IPS-NIHi11 (cell line): ENCODE measurements around the gene CFL1.
"Not testable (repeated sequence)": the region's sequence is repeated elsewhere in the genome, so short reads cannot be mapped to it uniquely, and the experiment has no call there.

Experiments
- DNase-seq: peaks from one replicate; pipeline ENCODE4 v3.0.0; 2012; ENCODE audit warnings: mixed read lengths, low spot score

CFL1 gene

GRCh38 chr11:65832231-65832630 is 25.7 kb downstream of the CFL1 start:
- not testable (repeated sequence) for DNase-seq

DNA sequence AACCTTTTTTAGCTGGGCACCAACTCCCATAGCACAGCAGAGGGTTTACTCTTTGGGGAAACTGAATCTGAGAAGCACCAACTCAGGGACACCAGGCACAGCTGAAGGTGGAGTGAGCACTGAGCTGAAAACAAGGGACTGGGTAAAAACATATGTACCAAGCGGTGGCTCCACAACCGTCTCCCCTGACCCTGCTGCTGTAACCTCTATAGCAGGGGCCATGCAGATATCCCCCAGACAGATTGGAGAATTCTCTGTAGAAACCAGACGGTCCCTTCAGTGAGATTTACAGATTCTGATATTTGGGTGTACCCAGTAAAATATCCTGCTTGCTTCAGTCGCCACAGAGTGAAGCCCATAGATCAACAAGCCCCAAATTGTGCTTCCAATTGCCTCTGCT is 28.5 kb downstream of the CFL1 start:
- peak; percentile 9 for DNase-seq

GRCh38 chr11:65826984-65827735 is 30.8 kb downstream of the CFL1 start:
- peak; percentile 2 for DNase-seq

GRCh38 chr11:65822776-65823528 is 35.0 kb downstream of the CFL1 start:
- DNase-seq: no peak

GRCh38 chr11:65821107-65821506 is 36.9 kb downstream of the CFL1 start:
- peak; percentile 3 for DNase-seq

DNA sequence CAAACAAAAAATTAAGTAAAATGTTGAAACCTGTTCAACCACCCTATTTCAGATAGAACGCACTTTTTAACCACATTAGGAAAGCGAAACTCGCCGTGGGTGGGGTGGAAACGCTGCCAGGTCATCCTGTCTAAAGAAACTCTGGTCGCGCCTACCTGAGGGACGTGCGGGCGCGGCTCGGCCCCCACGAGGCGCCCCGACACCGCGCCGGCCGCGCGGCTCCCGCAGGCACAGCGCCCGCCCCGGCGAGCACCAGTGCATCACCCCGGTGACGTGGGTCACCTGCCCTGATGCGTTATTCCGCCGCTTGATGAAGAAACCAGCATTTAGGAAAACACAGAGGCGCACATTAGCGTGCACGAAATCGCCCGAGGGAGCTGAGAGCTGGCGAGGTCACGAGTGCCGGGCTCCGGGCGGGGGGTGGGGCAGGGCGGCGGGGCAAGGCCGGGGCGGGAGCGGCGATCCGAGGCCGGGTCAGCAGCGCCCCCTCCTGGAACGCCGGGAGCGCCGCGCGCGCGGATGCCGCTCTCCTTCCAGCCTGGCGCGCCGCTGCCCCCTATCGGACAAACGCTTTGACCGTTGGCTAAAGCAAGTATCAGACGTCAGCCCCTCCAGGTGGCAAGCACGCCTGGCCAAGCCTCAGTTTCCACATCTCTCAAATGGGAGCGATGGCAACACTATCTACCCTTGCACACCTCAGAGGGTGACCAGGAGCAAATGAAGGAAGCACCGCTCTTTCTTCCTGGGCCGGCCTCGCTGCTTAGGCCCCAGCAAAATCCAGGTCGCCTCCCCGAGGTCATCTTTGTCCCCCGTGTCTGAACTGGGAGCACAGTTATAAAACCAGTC is 39.9 kb downstream of the CFL1 start:
- DNase-seq: peak; percentile 99

GRCh38 chr11:65817312-65817834 is 40.6 kb downstream of the CFL1 start:
- no peak for DNase-seq

DNA sequence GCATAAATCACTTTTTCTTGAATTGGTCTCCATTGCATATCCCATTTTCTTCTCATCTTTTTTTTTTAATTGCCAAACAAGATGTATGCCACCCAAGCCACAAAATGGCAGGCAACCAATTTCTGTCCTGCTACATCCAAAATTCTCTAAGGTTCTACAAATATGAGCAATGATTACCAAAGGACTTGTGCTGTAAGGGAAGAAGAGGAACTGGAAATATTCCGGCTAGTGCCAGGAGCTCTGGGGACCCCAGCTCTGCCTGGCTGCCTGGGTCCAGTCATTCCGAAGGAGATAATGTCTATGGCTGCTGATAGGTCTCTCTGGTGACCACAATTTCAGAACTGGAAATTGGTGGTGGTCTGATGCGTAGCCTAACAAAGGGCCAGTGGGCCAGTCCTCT is 41.3 kb downstream of the CFL1 start:
- peak; percentile 1 for DNase-seq

- peak; percentile 1 for DNase-seq
Measured at GRCh38 chr11:65814986-65815565, 42.9 kb downstream of the CFL1 start.

DNA sequence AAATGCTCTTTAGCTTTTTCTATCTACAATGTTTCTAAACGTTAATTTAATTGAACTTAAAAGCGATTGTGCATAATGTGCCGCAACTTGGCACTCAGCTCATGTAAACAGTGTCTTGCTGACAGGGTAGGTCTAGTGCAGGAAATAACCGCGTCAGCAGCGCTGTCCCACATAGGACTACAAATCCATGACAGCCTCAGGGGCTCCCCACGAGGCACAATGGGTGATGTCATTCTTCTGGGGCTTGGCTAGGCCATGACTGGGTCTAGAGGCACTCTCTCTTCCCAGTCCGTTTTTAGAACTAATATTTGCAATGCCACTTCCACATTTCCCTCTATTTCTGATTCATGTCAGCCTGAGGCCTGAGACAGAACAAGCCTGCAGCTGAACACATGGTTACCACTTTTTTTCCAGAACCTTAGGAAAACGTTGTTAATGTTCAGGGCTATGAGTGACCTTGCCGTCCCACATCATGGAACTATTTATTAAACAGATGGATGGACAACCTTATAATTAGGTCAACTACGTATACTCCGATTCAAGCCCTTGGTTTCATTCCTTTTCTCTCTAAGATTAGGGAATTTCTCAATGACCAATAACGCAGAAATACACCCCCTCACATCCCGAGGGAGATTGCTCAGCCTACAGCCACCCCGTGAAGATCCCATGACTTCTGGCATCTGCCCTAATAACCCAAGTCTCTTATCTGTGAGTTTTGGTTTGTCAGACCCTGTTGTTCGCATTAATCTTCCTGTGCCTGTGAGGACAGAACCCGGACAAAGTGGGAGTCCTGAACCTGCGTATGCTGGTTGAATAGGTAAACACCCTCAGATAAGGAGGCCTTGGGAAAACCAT is 43.6 kb downstream of the CFL1 start:
- DNase-seq: peak; percentile 2

GRCh38 chr11:65811764-65812475 is 46.1 kb downstream of the CFL1 start:
- DNase-seq: no peak

- no peak for DNase-seq
Measured at GRCh38 chr11:65810046-65810868, 47.7 kb downstream of the CFL1 start.

- DNase-seq: no peak
Measured at GRCh38 chr11:65809496-65809895, 48.5 kb downstream of the CFL1 start.

GRCh38 chr11:65808744-65809341 is 49.1 kb downstream of the CFL1 start:
- DNase-seq: no peak

- no peak for DNase-seq
Measured at GRCh38 chr11:65806979-65807378, 51.0 kb downstream of the CFL1 start.
